HG03520 (cell line): ENCODE results near the gene POM121.
"Not testable (repeated sequence)": the region's sequence is repeated elsewhere in the genome, so short reads cannot be mapped to it uniquely, and the experiment has no call there.

Experiments used
- ATAC-seq: cut with Tn5 transposase; IDR thresholded peaks from one replicate; pipeline ENCODE4 v1.9.1; 2021; ENCODE audit warnings: mild to moderate bottlenecking, moderate library complexity; ENCODE audit not compliant: unreplicated experiment

The POM121 gene

DNA sequence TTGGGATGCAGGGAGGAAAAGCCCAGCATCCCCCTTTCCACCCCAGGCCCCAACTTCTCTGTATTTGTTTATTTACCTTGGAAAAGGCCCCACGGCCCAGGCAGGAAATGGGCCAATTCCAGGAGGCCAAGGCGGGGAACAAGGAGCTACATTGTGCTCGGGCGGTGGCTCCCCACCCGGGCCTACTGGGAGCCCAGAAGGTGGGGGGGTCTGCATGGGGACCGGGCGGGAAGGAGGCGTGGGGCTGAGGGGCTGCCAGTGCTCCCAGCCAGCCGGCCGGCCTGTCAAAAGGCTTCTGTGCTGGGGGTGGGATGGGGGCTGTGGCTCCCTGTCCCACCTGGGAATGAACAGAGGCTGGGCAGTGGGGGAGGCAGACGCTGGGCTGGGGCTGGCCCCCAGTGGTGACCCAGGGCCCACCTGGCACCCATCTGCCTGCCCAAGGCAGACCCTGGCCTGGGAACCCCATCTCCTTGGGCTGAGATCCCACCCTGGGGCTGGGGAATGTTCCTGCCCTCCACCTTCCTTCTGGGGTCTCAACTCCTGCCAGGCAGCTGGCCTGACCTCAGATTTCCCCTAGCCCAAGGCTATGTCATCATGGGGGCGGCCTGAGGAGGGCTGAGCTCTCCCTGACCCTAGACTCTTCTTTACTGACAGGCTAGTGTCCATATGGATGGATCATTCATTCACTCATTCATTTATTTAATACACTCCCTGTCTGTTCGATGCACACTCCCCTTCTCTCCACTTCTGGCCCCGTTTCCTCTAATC is 65.4 kb downstream of the POM121 start:
- not testable (repeated sequence) for ATAC-seq

- ATAC-seq = not testable (repeated sequence)
These were observed 70.6 kb downstream of the POM121 start for GRCh38 chr7:72995484-72995883.

DNA sequence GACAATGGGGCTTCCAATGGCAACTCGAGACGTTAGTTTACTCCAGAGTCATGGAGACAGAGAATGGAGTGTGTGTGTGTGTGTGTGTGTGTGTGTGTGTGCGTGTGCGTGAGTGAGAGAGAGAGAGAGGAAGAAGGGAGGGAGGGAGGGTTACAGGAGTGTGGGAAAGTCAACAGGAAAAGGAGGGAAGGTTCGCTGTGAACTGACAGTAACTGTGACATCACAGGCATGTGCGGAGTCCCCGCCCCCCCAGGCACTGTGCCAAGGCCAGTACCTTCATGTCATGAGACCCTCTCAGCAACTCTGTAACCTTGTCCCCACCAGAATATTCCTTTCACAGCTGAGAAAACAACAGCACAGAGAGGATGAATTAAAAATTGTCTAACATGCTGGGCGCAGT is 72.6 kb downstream of the POM121 start:
- not testable (repeated sequence) for ATAC-seq

GRCh38 chr7:72997887-72998468 is 73.1 kb downstream of the POM121 start:
- ATAC-seq = not testable (repeated sequence)
